ENCODE measurements around the gene TALDO1. TPM values are rescaled to one million over a fixed set of nuclear protein-coding genes. Genes with fewer than 3 reads are reported as not detected.

Gene TALDO1
- total RNA-seq, 4 donors from 2014 or later = 140 to 175 (median 149) TPM

GRCh38 chr11:810040-810567, 62.8 kb downstream of the TALDO1 start:
- TF ChIP-seq POLR2A (IDR thresholded peaks at IDR 0.05) (peak in 1 of 2 donors; percentile 76), CTCF (IDR thresholded peaks at IDR 0.05) (peak in 1 of 6 experiments; percentile 35)
- H3K36me3 ChIP-seq = peaks cover 0 to 26% (median 0%) of the 10 kb centered on the region in 3 donors
- no peaks in the 10 kb centered on the region for H3K9me3 ChIP-seq
- no peaks in the 10 kb centered on the region for H3K27me3 ChIP-seq
- H3K27ac ChIP-seq = peak overlapping the region; percentile 96 to 99 (median 98)
- peak overlapping the region; percentile 71 to 97 (median 92) for H3K4me3 ChIP-seq
- DNase-seq = peak in 1 of 3 donors; percentile 62
- peaks cover 11 to 35% (median 15%) of the 10 kb centered on the region in 4 donors for H3K4me1 ChIP-seq

- Histone ChIP-seq H3K27ac (peak overlapping the region in 2 of 4 donors; percentile 11 to 19), H3K36me3 (peaks cover 0 to 26% (median 0%) of the 10 kb centered on the region in 3 donors)
These were observed 64.4 kb downstream of the TALDO1 start for GRCh38 chr11:811446-812245.

GRCh38 chr11:812390-812789, 65.1 kb downstream of the TALDO1 start:
- peaks cover 11 to 27% (median 15%) of the 10 kb centered on the region in 4 donors for H3K4me1 ChIP-seq
- no peak for DNase-seq
- H3K27ac ChIP-seq = no peak overlapping the region
- no peaks in the 10 kb centered on the region for H3K27me3 ChIP-seq
- H3K36me3 ChIP-seq = peaks cover 0 to 26% (median 0%) of the 10 kb centered on the region in 3 donors
- no peak overlapping the region for H3K4me3 ChIP-seq
- no peak for TF ChIP-seq CTCF (IDR thresholded peaks at IDR 0.05)
- no peak for TF ChIP-seq POLR2A (IDR thresholded peaks at IDR 0.05)
- no peaks in the 10 kb centered on the region for H3K9me3 ChIP-seq

More at GRCh38 chr11:811446-812245, 64.4 kb downstream of the TALDO1 start:
- no peak for TF ChIP-seq POLR2A (IDR thresholded peaks at IDR 0.05)
- TF ChIP-seq CTCF (IDR thresholded peaks at IDR 0.05) = peak in 1 of 6 experiments; percentile 21
- Histone ChIP-seq H3K9me3 (no peaks in the 10 kb centered on the region), H3K4me1 (peaks cover 11 to 28% (median 15%) of the 10 kb centered on the region in 4 donors), H3K27me3 (no peaks in the 10 kb centered on the region), H3K4me3 (peak overlapping the region in 1 of 4 donors; percentile 28)
- DNase-seq = no peak

- Histone ChIP-seq H3K4me3 (no peak overlapping the region), H3K27me3 (no peaks in the 10 kb centered on the region), H3K36me3 (peaks cover 0 to 26% (median 0%) of the 10 kb centered on the region in 3 donors), H3K4me1 (peaks cover 11 to 21% (median 15%) of the 10 kb centered on the region in 4 donors), H3K27ac (no peak overlapping the region), H3K9me3 (no peaks in the 10 kb centered on the region)
- no peak for TF ChIP-seq POLR2A (IDR thresholded peaks at IDR 0.05)
- no peak for TF ChIP-seq CTCF (IDR thresholded peaks at IDR 0.05)
- DNase-seq = no peak
These were observed 65.8 kb downstream of the TALDO1 start for GRCh38 chr11:813072-813455.

GRCh38 chr11:813456-814096, 66.3 kb downstream of the TALDO1 start:
- TF ChIP-seq POLR2A (IDR thresholded peaks at IDR 0.05) = no peak
- no peak for TF ChIP-seq CTCF (IDR thresholded peaks at IDR 0.05)

More at GRCh38 chr11:813456-814096, 66.3 kb downstream of the TALDO1 start:
- no peak for DNase-seq
- peaks cover 0 to 26% (median 0%) of the 10 kb centered on the region in 3 donors for H3K36me3 ChIP-seq
- no peak overlapping the region for H3K4me3 ChIP-seq
- H3K27me3 ChIP-seq = no peaks in the 10 kb centered on the region
- no peak overlapping the region for H3K27ac ChIP-seq
- peaks cover 7 to 17% (median 11%) of the 10 kb centered on the region in 4 donors for H3K4me1 ChIP-seq
- no peaks in the 10 kb centered on the region for H3K9me3 ChIP-seq

Small RNA genes lying within 50 kb of the gene (small RNA-seq; reads per million reads assigned to genes)
- 0 reads per million in 2 donors for gene SNORA52

Other genes with a start within 250 kb of the TALDO1 start
- 100 to 1,000 TPM; 130 to 157 (median 137) TPM for gene RNH1, start 240.2 kb upstream of the TALDO1 start, total RNA-seq
- 10 to 100 TPM; 27.4 to 55.3 (median 35.1) TPM for gene HRAS, start 211.9 kb upstream of the TALDO1 start, total RNA-seq
- gene LRRC56, start 209.9 kb upstream of the TALDO1 start, total RNA-seq = 1 to 10 TPM in 2 of 4 donors, under 1 TPM in 2; 0.67 to 4.1 (median 2.4) TPM
- gene LMNTD2, start 186.7 kb upstream of the TALDO1 start, total RNA-seq = 10 to 100 TPM in 3 of 4 donors, 1 to 10 TPM in 1; 6.6 to 32.9 (median 14.1) TPM
- 100 to 1,000 TPM in 3 of 4 donors, 10 to 100 TPM in 1; 80.9 to 340 (median 172) TPM for gene RASSF7, start 186.5 kb upstream of the TALDO1 start, total RNA-seq
- 10 to 100 TPM; 48.4 to 88.0 (median 57.8) TPM for gene PHRF1, start 171.0 kb upstream of the TALDO1 start, total RNA-seq
- 10 to 100 TPM; 28.1 to 80.9 (median 58.4) TPM for gene IRF7, start 131.5 kb upstream of the TALDO1 start, total RNA-seq
- 1,000 to 10,000 TPM in 3 of 4 donors, 10 to 100 TPM in 1; 77.6 to 1,696 (median 1,274) TPM for gene CDHR5, start 122.5 kb upstream of the TALDO1 start, total RNA-seq
- gene SCT, start 120.3 kb upstream of the TALDO1 start, total RNA-seq = 10 to 100 TPM in 1 of 4 donors, not detected in 3; 12.6 TPM
- gene DRD4, start 110.2 kb upstream of the TALDO1 start, total RNA-seq = 1 to 10 TPM in 2 of 4 donors, not detected in 2; 1.6 to 3.0 TPM
- gene DEAF1, start 52.2 kb upstream of the TALDO1 start, total RNA-seq = 10 to 100 TPM; 14.9 to 56.2 (median 47.0) TPM
- 10 to 100 TPM; 10.7 to 58.9 (median 44.5) TPM for gene TMEM80, start 51.6 kb upstream of the TALDO1 start, total RNA-seq
- 100 to 1,000 TPM; 258 to 710 (median 672) TPM for gene EPS8L2, start 41.2 kb upstream of the TALDO1 start, total RNA-seq
- 10 to 100 TPM; 47.6 to 81.7 (median 52.9) TPM for gene GATD1, start 30.0 kb downstream of the TALDO1 start, total RNA-seq
- gene CEND1, start 42.6 kb downstream of the TALDO1 start, total RNA-seq = not detected
- gene SLC25A22, start 50.8 kb downstream of the TALDO1 start, total RNA-seq = 10 to 100 TPM; 14.2 to 22.0 (median 16.6) TPM
- 10 to 100 TPM; 29.1 to 83.3 (median 70.2) TPM for gene PIDD1, start 57.8 kb downstream of the TALDO1 start, total RNA-seq
- gene RPLP2, start 62.5 kb downstream of the TALDO1 start, total RNA-seq = 1,000 to 10,000 TPM in 1 of 4 donors, 100 to 1,000 TPM in 3; 261 to 1,717 (median 510) TPM
- gene PNPLA2, start 71.5 kb downstream of the TALDO1 start, total RNA-seq = 100 to 1,000 TPM in 3 of 4 donors, 10 to 100 TPM in 1; 71.8 to 254 (median 163) TPM
- 100 to 1,000 TPM in 3 of 4 donors, 10 to 100 TPM in 1; 44.0 to 175 (median 110) TPM for gene CRACR2B, start 80.5 kb downstream of the TALDO1 start, total RNA-seq
- gene CD151, start 85.5 kb downstream of the TALDO1 start, total RNA-seq = 100 to 1,000 TPM; 102 to 277 (median 237) TPM
- gene POLR2L, start 95.1 kb downstream of the TALDO1 start, total RNA-seq = 10 to 100 TPM; 37.8 to 67.1 (median 44.8) TPM
- 10 to 100 TPM; 20.0 to 52.1 (median 38.4) TPM for gene TSPAN4, start 95.4 kb downstream of the TALDO1 start, total RNA-seq
- 10 to 100 TPM; 50.6 to 72.6 (median 57.2) TPM for gene CHID1, start 163.3 kb downstream of the TALDO1 start, total RNA-seq
- 100 to 1,000 TPM; 103 to 383 (median 136) TPM for gene AP2A2, start 178.4 kb downstream of the TALDO1 start, total RNA-seq